HepG2 (cell line): Measurements from ENCODE around the gene ADARB2.

Experiments used
- GTF2F1 ChIP-seq: fragments of 150-350 bp; IDR thresholded peaks from 2 replicates; pipeline ENCODE4 v1.6.1; 2014; ENCODE audit warnings: low read length
- JUNB ChIP-seq: sonication (generic); formaldehyde crosslinking; IDR thresholded peaks from 2 replicates; pipeline ENCODE4 v1.8.0; 2022; ENCODE audit warnings: missing genetic modification reagents, mild to moderate bottlenecking, borderline replicate concordance
- ZNF660 ChIP-seq: sonication (generic); formaldehyde crosslinking; IDR thresholded peaks from 2 replicates; pipeline ENCODE4 v1.5.1; 2020; ENCODE audit warnings: mild to moderate bottlenecking, low read depth, missing genetic modification reagents, borderline replicate concordance
- TF ChIP-seq, protein P1 (sequence below): sonication (generic); formaldehyde crosslinking; IDR thresholded peaks from 2 replicates; pipeline ENCODE4 v1.5.0; 2020; ENCODE audit warnings: mild to moderate bottlenecking, missing genetic modification reagents, moderate library complexity

DNA sequence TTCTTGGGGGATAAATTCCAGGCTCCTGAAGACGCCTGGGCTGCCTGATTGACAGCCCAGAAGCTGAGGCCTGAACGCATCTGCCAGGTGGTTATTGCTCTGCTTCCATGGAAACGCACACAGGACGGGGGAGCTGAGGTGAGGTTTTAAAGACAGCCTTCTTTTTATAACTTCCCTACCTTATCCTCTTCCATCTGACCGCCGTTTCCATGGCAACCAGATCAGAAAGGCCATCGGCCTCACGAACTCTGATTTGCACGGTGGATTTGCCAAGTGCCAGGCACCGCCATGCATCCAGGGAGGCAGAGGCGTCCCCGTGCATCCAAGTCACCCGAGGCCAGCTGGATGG is 260.9 kb downstream of the ADARB2 start:
- no peak for TF ChIP-seq JUNB (CRISPR knock-in tag)
- TF ChIP-seq, protein P1, sequence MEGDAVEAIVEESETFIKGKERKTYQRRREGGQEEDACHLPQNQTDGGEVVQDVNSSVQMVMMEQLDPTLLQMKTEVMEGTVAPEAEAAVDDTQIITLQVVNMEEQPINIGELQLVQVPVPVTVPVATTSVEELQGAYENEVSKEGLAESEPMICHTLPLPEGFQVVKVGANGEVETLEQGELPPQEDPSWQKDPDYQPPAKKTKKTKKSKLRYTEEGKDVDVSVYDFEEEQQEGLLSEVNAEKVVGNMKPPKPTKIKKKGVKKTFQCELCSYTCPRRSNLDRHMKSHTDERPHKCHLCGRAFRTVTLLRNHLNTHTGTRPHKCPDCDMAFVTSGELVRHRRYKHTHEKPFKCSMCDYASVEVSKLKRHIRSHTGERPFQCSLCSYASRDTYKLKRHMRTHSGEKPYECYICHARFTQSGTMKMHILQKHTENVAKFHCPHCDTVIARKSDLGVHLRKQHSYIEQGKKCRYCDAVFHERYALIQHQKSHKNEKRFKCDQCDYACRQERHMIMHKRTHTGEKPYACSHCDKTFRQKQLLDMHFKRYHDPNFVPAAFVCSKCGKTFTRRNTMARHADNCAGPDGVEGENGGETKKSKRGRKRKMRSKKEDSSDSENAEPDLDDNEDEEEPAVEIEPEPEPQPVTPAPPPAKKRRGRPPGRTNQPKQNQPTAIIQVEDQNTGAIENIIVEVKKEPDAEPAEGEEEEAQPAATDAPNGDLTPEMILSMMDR (CRISPR knock-in tag), result no peak
- no peak for TF ChIP-seq ZNF660 (CRISPR knock-in tag)
- no peak for TF ChIP-seq GTF2F1
